ENCODE data around the gene ITGA2. TPM values are rescaled to one million over a fixed set of nuclear protein-coding genes. Genes with fewer than 3 reads are reported as not detected.

The ITGA2 gene
- total RNA-seq, 1 experiment from 2014 or later: 36.7 TPM

- Histone ChIP-seq H3K36me3 (ENCODE audit: low read depth, low read length) (peaks cover 11% of the 10 kb centered on the region; the same call in 1 of the 2 replicates), H4K20me1 (ENCODE audit: low read length) (no peaks in the 10 kb centered on the region; the same call in 1 of the 2 replicates), H3K79me2 (ENCODE audit: low read length) (peaks cover 91% of the 10 kb centered on the region), H2AFZ (ENCODE audit: low read length) (no peak overlapping the region), H3K27me3 (ENCODE audit: low read length) (no peaks in the 10 kb centered on the region), H3K4me1 (ENCODE audit: insufficient read depth, low read length) (peaks cover 69% of the 10 kb centered on the region), H3K4me2 (ENCODE audit: low read length) (no peak overlapping the region), H3F3A (ENCODE audit: low read length, unreplicated experiment) (peaks cover 13% of the 10 kb centered on the region), H3K9ac (ENCODE audit: low read length) (no peak overlapping the region), H3K9me3 (ENCODE audit: low read length) (no peaks in the 10 kb centered on the region), H3K27ac (ENCODE audit: low read length) (peak overlapping the region; percentile 68), H3K9me2 (replicated peaks; ENCODE audit: low read length) (no peaks in the 10 kb centered on the region), H3K4me3 (ENCODE audit: low read length) (no peak overlapping the region)
- ChIA-PET CTCF (no interaction called here), POLR2A (ENCODE audit: unreplicated experiment) (no interaction called here)
- peak; percentile 81 for ATAC-seq
- TF ChIP-seq CTCF (conservative IDR thresholded peaks at IDR 0.05; ENCODE audit: low read depth, low read length) (no peak), EZH2 (IDR thresholded peaks at IDR 0.05; ENCODE audit: low read length, unreplicated experiment) (no peak), EZH2phosphoT487 (IDR thresholded peaks at IDR 0.05; ENCODE audit: borderline replicate concordance, low read length) (no peak)
- intact Hi-C loops (cut with micrococcal nuclease): no loop called here
- DNase-seq: peak; percentile 82
- BruUV-seq (replicated peaks): no TSS peak
These were observed 30.2 kb downstream of the ITGA2 start for GRCh38 chr5:53019320-53019719.

DNA sequence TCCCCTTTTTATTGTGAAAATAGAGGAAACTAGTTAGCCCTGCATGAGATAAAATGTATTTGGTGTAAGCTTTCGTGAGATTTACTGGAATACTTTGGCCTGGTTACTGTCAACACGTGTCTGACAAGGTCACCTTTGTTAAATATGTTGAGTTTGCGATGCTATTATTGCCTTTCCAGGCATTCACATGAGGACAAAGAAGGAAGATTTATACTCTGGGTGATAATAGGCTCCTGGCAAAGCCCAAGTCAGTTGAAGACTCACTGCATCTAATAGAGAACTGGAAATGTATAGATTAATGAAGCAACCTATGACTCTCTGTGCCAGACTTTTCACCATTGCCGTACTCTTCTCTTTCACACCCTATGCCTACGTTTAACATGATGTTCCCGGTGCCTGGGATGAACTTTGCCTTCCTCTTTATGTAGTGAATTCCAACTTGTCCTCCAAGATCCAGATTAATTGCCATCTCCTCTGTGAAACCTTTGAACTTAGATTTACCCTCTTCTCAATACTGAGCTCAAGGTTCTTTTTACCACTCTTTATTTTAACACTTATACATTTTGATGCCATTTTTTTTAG lies 33.9 kb downstream of the ITGA2 start:
- peak overlapping the region; percentile 63 for H3K27ac ChIP-seq (ENCODE audit: low read length)
- TF ChIP-seq EZH2 (IDR thresholded peaks at IDR 0.05; ENCODE audit: low read length, unreplicated experiment) (no peak), EZH2phosphoT487 (IDR thresholded peaks at IDR 0.05; ENCODE audit: borderline replicate concordance, low read length) (no peak), CTCF (conservative IDR thresholded peaks at IDR 0.05; ENCODE audit: low read depth, low read length) (no peak)
- intact Hi-C loops (cut with micrococcal nuclease): no loop called here
- peaks cover 61% of the 10 kb centered on the region for H3K4me1 ChIP-seq (ENCODE audit: insufficient read depth, low read length)
- H3K9me2 ChIP-seq (replicated peaks; ENCODE audit: low read length): no peaks in the 10 kb centered on the region
- peak overlapping the region; percentile 40; the same call in 1 of the 2 replicates for H3K4me2 ChIP-seq (ENCODE audit: low read length)
- ChIA-PET CTCF (no interaction called here), POLR2A (ENCODE audit: unreplicated experiment) (no interaction called here)
- DNase-seq: no peak
- H4K20me1 ChIP-seq (ENCODE audit: low read length): no peaks in the 10 kb centered on the region; the same call in 1 of the 2 replicates
- no peak overlapping the region for H3K9ac ChIP-seq (ENCODE audit: low read length)
- no peaks in the 10 kb centered on the region for H3K27me3 ChIP-seq (ENCODE audit: low read length)
- no peak for ATAC-seq
- peaks cover 13% of the 10 kb centered on the region for H3F3A ChIP-seq (ENCODE audit: low read length, unreplicated experiment)
- H3K36me3 ChIP-seq (ENCODE audit: low read depth, low read length): peaks cover 22% of the 10 kb centered on the region; the same call in 1 of the 2 replicates
- no TSS peak for BruUV-seq (replicated peaks)
- no peaks in the 10 kb centered on the region for H3K9me3 ChIP-seq (ENCODE audit: low read length)
- H3K79me2 ChIP-seq (ENCODE audit: low read length): peaks cover 85% of the 10 kb centered on the region
- no peak overlapping the region for H3K4me3 ChIP-seq (ENCODE audit: low read length)
- H2AFZ ChIP-seq (ENCODE audit: low read length): no peak overlapping the region

DNA sequence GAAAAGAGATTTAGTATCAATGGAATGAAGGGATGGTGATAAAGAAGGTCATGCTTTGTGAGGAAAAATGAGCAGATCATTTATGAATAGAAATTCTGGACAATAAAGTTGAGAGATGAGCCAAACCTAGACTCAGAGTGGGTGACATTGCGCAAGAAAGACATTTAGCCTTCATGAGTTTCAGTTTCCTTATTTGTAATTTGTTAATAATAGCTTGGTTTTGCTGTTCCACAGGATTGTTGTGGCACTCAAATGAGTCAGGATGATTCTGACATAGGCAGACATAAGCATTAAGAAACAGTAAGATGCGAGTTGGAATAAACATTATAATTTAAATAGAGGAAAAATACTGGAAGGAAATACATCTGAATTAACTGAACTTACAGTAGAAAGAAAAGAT lies 34.8 kb downstream of the ITGA2 start:
- Histone ChIP-seq H3F3A (ENCODE audit: low read length, unreplicated experiment) (peaks cover 13% of the 10 kb centered on the region), H3K4me2 (ENCODE audit: low read length) (peak overlapping the region; percentile 40; the same call in 1 of the 2 replicates), H4K20me1 (ENCODE audit: low read length) (no peaks in the 10 kb centered on the region; the same call in 1 of the 2 replicates), H3K36me3 (ENCODE audit: low read depth, low read length) (peaks cover 25% of the 10 kb centered on the region; the same call in 1 of the 2 replicates), H3K9me3 (ENCODE audit: low read length) (no peaks in the 10 kb centered on the region), H3K9ac (ENCODE audit: low read length) (0 out of 2 replicates have a peak overlapping the region, but pooled peaks have one; percentile 22), H2AFZ (ENCODE audit: low read length) (no peak overlapping the region), H3K9me2 (replicated peaks; ENCODE audit: low read length) (no peaks in the 10 kb centered on the region), H3K27me3 (ENCODE audit: low read length) (no peaks in the 10 kb centered on the region), H3K4me1 (ENCODE audit: insufficient read depth, low read length) (peaks cover 62% of the 10 kb centered on the region), H3K4me3 (ENCODE audit: low read length) (no peak overlapping the region), H3K27ac (ENCODE audit: low read length) (peak overlapping the region; percentile 63), H3K79me2 (ENCODE audit: low read length) (peaks cover 84% of the 10 kb centered on the region)
- CTCF ChIA-PET: no interaction called here
- POLR2A ChIA-PET (ENCODE audit: unreplicated experiment): no interaction called here
- no TSS peak for BruUV-seq (replicated peaks)
- no peak for ATAC-seq
- no peak for TF ChIP-seq EZH2 (IDR thresholded peaks at IDR 0.05; ENCODE audit: low read length, unreplicated experiment)
- no peak for TF ChIP-seq CTCF (conservative IDR thresholded peaks at IDR 0.05; ENCODE audit: low read depth, low read length)
- DNase-seq: peak; percentile 70
- intact Hi-C loops (cut with micrococcal nuclease): no loop called here
